HG03558 (cell line): Measurements from ENCODE around the gene SLC44A4.

Experiments used
- ATAC-seq: cut with Tn5 transposase; IDR thresholded peaks from one replicate; pipeline ENCODE4 v1.9.1; 2021; ENCODE audit warnings: moderate number of reproducible peaks; ENCODE audit not compliant: unreplicated experiment; ENCODE audit errors: extremely low read depth

SLC44A4 gene

GRCh38 chr6:31815025-31815838 lies 63.6 kb downstream of the SLC44A4 start, which contains the start of the genes HSPA1A and HSPA1L:
TSS of gene HSPA1A (plus strand) at chr6:31815543. CDS start at chr6:31815757, 214 bp downstream.
TSS of gene HSPA1L (minus strand) at chr6:31815283. CDS start at chr6:31811972, 3,311 bp downstream.
- ATAC-seq = no peak

GRCh38 chr6:31814677-31815024 lies 64.1 kb downstream of the SLC44A4 start:
- ATAC-seq = no peak

GRCh38 chr6:31813465-31813849 lies 65.3 kb downstream of the SLC44A4 start:
- no peak for ATAC-seq
